Activated naive CD8-positive, alpha-beta T cell (primary cell): ENCODE results near the gene FRAS1.
"Not testable (repeated sequence)": the region's sequence is repeated elsewhere in the genome, so short reads cannot be mapped to it uniquely, and the experiment has no call there.

ENCODE experiments used
- H3K27ac Mint-ChIP-seq: one replicate; pipeline ENCODE4 v1.8.0; 2021; ENCODE audit warnings: mixed read lengths
- H3K27me3 Mint-ChIP-seq: one replicate; pipeline ENCODE4 v1.8.0; 2021; ENCODE audit warnings: mixed read lengths
- H3K36me3 Mint-ChIP-seq: one replicate; pipeline ENCODE4 v1.8.0; 2021; ENCODE audit warnings: mixed read lengths
- H3K4me1 Mint-ChIP-seq: one replicate; pipeline ENCODE4 v1.8.0; 2021; ENCODE audit warnings: low read depth, mixed read lengths
- H3K4me3 Mint-ChIP-seq: one replicate; pipeline ENCODE4 v1.8.0; 2021; ENCODE audit warnings: mild to moderate bottlenecking, mixed read lengths
- H3K9me3 Mint-ChIP-seq: one replicate; pipeline ENCODE4 v1.8.0; 2021; ENCODE audit warnings: low read depth, mixed read lengths

Gene FRAS1

DNA sequence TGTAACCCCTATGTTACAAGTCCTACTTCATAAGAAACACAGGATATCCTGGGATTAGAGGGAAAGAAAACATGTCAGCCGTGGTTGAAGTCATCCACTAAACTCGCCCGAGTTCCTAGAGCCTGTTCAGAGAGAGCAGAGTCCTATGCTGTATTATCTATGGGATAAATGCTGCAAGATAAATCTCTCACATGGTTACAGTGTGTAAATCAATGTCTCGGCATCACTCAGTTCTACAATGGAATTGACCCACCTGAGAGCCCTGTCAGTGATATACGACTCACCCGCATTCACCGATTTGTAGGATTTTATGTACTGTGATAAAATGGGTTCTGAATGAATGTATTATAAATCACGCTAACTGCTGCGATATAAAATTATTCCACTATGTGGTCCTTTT is 366.7 kb downstream of the FRAS1 start:
- Mint-ChIP-seq H3K4me1 (no peaks in the 10 kb centered on the region), H3K27me3 (peaks cover 4% of the 10 kb centered on the region), H3K4me3 (no peak overlapping the region), H3K36me3 (no peaks in the 10 kb centered on the region), H3K27ac (no peak overlapping the region), H3K9me3 (no peaks in the 10 kb centered on the region)

GRCh38 chr4:78424461-78424860 is 367.3 kb downstream of the FRAS1 start:
- no peaks in the 10 kb centered on the region for H3K36me3 Mint-ChIP-seq
- peaks cover 4% of the 10 kb centered on the region for H3K27me3 Mint-ChIP-seq
- H3K9me3 Mint-ChIP-seq, result no peaks in the 10 kb centered on the region
- no peak overlapping the region for H3K27ac Mint-ChIP-seq
- no peak overlapping the region for H3K4me3 Mint-ChIP-seq
- no peaks in the 10 kb centered on the region for H3K4me1 Mint-ChIP-seq

GRCh38 chr4:78426972-78427371 is 369.8 kb downstream of the FRAS1 start:
- H3K4me3 Mint-ChIP-seq, result no peak overlapping the region
- H3K27ac Mint-ChIP-seq, result no peak overlapping the region
- H3K36me3 Mint-ChIP-seq, result no peaks in the 10 kb centered on the region
- peaks cover 4% of the 10 kb centered on the region for H3K27me3 Mint-ChIP-seq
- H3K4me1 Mint-ChIP-seq, result no peaks in the 10 kb centered on the region
- no peaks in the 10 kb centered on the region for H3K9me3 Mint-ChIP-seq

- no peaks in the 10 kb centered on the region for H3K9me3 Mint-ChIP-seq
- peaks cover 3% of the 10 kb centered on the region for H3K27me3 Mint-ChIP-seq
- H3K4me1 Mint-ChIP-seq, result no peaks in the 10 kb centered on the region
- no peak overlapping the region for H3K27ac Mint-ChIP-seq
- no peak overlapping the region for H3K4me3 Mint-ChIP-seq
- H3K36me3 Mint-ChIP-seq, result no peaks in the 10 kb centered on the region
Observed at GRCh38 chr4:78428996-78429395, 371.9 kb downstream of the FRAS1 start.

DNA sequence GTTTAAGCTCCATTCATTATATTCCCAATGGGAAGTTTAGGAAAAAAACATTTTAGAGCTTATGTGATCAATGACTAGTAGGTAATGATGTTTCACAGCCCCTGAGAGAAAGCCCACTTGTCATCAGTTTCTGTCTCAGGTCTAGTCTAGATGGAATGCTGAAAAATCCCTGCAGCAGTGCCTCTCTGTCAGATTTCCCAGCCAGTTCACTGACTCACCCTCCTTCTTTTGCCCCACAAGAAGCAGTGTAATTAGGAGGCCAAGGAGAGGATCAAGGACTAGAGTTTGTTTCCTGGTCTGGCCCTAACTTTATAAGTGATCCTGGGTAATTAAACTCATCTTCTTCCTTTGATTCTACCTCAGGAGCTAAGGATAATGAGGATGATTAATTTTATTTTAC is 375.8 kb downstream of the FRAS1 start:
- H3K4me1 Mint-ChIP-seq, result no peaks in the 10 kb centered on the region

GRCh38 chr4:78437608-78438088 is 380.5 kb downstream of the FRAS1 start:
- Mint-ChIP-seq H3K4me1 (no peaks in the 10 kb centered on the region), H3K9me3 (no peaks in the 10 kb centered on the region)

More for the DNA sequence above, 375.8 kb downstream of the FRAS1 start:
- no peak overlapping the region for H3K27ac Mint-ChIP-seq
- no peaks in the 10 kb centered on the region for H3K9me3 Mint-ChIP-seq
- H3K27me3 Mint-ChIP-seq, result peaks cover 1% of the 10 kb centered on the region
- no peak overlapping the region for H3K4me3 Mint-ChIP-seq
- H3K36me3 Mint-ChIP-seq, result no peaks in the 10 kb centered on the region

GRCh38 chr4:78439328-78439727 is 382.2 kb downstream of the FRAS1 start:
- no peaks in the 10 kb centered on the region for H3K4me1 Mint-ChIP-seq
- no peaks in the 10 kb centered on the region for H3K9me3 Mint-ChIP-seq
- no peak overlapping the region for H3K27ac Mint-ChIP-seq
- no peak overlapping the region for H3K4me3 Mint-ChIP-seq
- H3K27me3 Mint-ChIP-seq, result peaks cover 1% of the 10 kb centered on the region
- no peaks in the 10 kb centered on the region for H3K36me3 Mint-ChIP-seq

More at GRCh38 chr4:78437608-78438088, 380.5 kb downstream of the FRAS1 start:
- Mint-ChIP-seq H3K27ac (no peak overlapping the region), H3K36me3 (no peaks in the 10 kb centered on the region), H3K4me3 (no peak overlapping the region), H3K27me3 (peaks cover 1% of the 10 kb centered on the region)

- peaks cover 1% of the 10 kb centered on the region for H3K27me3 Mint-ChIP-seq
Observed at GRCh38 chr4:78441756-78442155, 384.6 kb downstream of the FRAS1 start.

DNA sequence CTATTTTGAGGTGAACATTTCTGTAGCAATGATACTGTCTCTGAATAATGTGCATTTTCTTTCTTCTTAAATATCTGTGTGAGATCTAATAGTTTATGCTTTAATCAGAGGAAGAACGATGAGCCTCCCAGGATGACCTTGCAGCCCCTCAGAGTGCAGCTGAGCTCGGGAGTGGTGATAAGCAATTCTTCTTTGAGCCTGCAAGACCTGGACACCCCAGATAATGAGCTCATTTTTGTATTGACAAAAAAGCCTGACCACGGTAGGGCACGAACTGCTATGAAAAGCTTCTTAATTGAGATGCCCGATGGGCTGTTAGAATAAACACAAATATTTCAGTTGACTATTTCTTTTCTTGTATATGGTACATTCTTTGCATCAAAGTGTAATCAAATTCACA is 389.5 kb downstream of the FRAS1 start:
- Mint-ChIP-seq H3K36me3 (no peaks in the 10 kb centered on the region), H3K27me3 (peaks cover 2% of the 10 kb centered on the region), H3K4me3 (no peak overlapping the region), H3K4me1 (no peaks in the 10 kb centered on the region), H3K27ac (no peak overlapping the region), H3K9me3 (no peaks in the 10 kb centered on the region)

More at GRCh38 chr4:78441756-78442155, 384.6 kb downstream of the FRAS1 start:
- Mint-ChIP-seq H3K9me3 (no peaks in the 10 kb centered on the region), H3K36me3 (no peaks in the 10 kb centered on the region), H3K4me1 (no peaks in the 10 kb centered on the region), H3K4me3 (no peak overlapping the region), H3K27ac (no peak overlapping the region)

- Mint-ChIP-seq H3K9me3 (no peaks in the 10 kb centered on the region), H3K27ac (no peak overlapping the region), H3K4me1 (no peaks in the 10 kb centered on the region), H3K36me3 (no peaks in the 10 kb centered on the region), H3K27me3 (peaks cover 2% of the 10 kb centered on the region), H3K4me3 (no peak overlapping the region)
Observed at GRCh38 chr4:78451407-78451806, 394.3 kb downstream of the FRAS1 start.

GRCh38 chr4:78454016-78454415 is 396.9 kb downstream of the FRAS1 start:
- Mint-ChIP-seq H3K27ac (no peak overlapping the region), H3K4me3 (no peak overlapping the region), H3K9me3 (no peaks in the 10 kb centered on the region), H3K27me3 (peaks cover 3% of the 10 kb centered on the region), H3K36me3 (no peaks in the 10 kb centered on the region), H3K4me1 (no peaks in the 10 kb centered on the region)

DNA sequence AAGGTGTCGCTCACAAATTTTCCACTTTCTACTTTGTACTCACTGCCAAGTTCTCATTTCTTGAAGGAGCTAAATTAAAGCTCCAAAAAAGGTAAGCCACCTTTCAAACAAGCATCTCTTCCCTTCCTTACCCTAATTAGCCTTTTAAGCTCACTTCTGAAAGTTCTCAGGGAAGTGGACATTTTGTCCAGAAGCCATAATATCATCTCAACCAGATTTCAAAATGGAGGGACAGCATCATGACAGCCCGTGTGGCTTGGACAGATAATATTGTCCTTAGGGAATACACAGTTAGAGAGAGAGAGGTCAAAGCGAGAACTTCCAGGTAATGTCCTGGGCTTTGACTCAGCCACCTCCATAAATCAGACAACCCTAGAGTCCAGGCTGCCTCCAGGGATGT is 400.6 kb downstream of the FRAS1 start:
- Mint-ChIP-seq H3K9me3 (no peaks in the 10 kb centered on the region), H3K36me3 (no peaks in the 10 kb centered on the region), H3K4me1 (no peaks in the 10 kb centered on the region)

DNA sequence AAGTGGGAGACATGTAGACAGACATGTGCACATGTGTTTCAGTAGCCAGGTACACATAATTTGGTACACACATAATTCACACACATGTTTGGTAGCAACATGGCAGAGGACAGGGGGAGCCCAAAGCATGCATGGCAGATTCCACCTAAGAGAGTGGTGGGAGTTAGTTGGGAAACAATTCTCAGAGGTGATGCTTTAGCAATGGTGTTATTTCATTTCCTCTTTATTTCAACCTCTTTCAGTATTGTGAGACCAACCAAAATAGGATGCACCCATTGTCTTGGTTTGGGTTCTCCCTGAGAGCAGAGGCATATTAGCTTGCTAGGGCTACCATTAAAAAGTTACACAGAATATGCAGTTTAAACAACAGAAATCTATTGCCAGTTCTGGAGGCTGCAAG is 402.2 kb downstream of the FRAS1 start:
- Mint-ChIP-seq H3K27me3 (peaks cover 5% of the 10 kb centered on the region), H3K27ac (no peak overlapping the region), H3K4me3 (no peak overlapping the region)

More for the DNA sequence above, 400.6 kb downstream of the FRAS1 start:
- no peak overlapping the region for H3K4me3 Mint-ChIP-seq
- H3K27me3 Mint-ChIP-seq, result peaks cover 4% of the 10 kb centered on the region
- no peak overlapping the region for H3K27ac Mint-ChIP-seq

GRCh38 chr4:78460368-78460767 is 403.2 kb downstream of the FRAS1 start:
- no peaks in the 10 kb centered on the region for H3K36me3 Mint-ChIP-seq
- H3K27me3 Mint-ChIP-seq, result peaks cover 5% of the 10 kb centered on the region
- no peak overlapping the region for H3K27ac Mint-ChIP-seq

More for the DNA sequence above, 402.2 kb downstream of the FRAS1 start:
- Mint-ChIP-seq H3K4me1 (no peaks in the 10 kb centered on the region), H3K9me3 (no peaks in the 10 kb centered on the region), H3K36me3 (no peaks in the 10 kb centered on the region)

DNA sequence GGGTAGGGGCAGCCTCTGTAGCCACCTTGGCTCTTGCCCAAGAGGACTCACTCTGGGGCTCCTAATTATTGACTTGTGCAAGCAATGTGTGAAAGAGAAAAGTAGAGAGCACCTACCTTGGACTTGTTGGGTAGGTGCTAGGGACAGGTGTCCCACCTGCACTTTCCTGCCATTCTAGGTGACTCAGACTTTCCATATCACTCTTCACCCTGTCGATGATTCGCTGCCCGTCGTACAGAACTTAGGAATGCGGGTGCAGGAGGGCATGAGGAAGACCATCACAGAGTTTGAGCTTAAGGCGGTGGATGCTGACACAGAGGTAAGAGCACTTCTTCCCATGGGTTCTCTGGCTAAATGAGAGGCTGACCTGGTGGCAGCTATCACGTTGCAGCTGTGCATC is 407.1 kb downstream of the FRAS1 start:
- H3K9me3 Mint-ChIP-seq, result peaks cover 6% of the 10 kb centered on the region
- H3K27me3 Mint-ChIP-seq, result peaks cover 5% of the 10 kb centered on the region
- no peaks in the 10 kb centered on the region for H3K36me3 Mint-ChIP-seq
- no peak overlapping the region for H3K4me3 Mint-ChIP-seq
- no peak overlapping the region for H3K27ac Mint-ChIP-seq
- no peaks in the 10 kb centered on the region for H3K4me1 Mint-ChIP-seq

More at GRCh38 chr4:78460368-78460767, 403.2 kb downstream of the FRAS1 start:
- Mint-ChIP-seq H3K9me3 (no peaks in the 10 kb centered on the region), H3K4me1 (no peaks in the 10 kb centered on the region), H3K4me3 (no peak overlapping the region)

DNA sequence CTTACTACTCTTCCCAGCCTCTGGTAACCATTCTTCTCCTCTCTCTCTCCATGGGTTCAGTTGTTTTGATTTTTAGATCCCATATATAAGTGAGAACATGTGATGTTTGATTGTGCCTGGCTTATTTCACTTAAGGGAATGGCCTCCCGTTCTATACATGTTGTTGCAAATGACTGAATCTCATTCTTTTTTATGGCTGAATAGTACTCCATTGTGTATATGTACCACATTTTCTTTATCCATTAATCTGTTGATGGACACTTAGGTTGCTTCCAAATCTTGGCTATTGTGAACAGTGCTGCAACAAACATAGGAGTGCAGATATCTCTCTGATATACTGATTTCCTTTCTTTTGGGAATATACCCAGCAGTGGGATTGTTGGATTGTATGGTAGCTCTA is 410.1 kb downstream of the FRAS1 start:
- H3K9me3 Mint-ChIP-seq, H3K27me3 Mint-ChIP-seq, H3K4me3 Mint-ChIP-seq, H3K4me1 Mint-ChIP-seq, H3K27ac Mint-ChIP-seq, H3K36me3 Mint-ChIP-seq: not testable (repeated sequence)
